Measurements from ENCODE around the gene SLC38A3. TPM values are rescaled to one million over a fixed set of nuclear protein-coding genes. Genes with fewer than 3 reads are reported as not detected.

Gene SLC38A3
- total and polyA plus RNA-seq, 2 experiments from 2014 or later: 0.28 to 1.3 TPM

DNA sequence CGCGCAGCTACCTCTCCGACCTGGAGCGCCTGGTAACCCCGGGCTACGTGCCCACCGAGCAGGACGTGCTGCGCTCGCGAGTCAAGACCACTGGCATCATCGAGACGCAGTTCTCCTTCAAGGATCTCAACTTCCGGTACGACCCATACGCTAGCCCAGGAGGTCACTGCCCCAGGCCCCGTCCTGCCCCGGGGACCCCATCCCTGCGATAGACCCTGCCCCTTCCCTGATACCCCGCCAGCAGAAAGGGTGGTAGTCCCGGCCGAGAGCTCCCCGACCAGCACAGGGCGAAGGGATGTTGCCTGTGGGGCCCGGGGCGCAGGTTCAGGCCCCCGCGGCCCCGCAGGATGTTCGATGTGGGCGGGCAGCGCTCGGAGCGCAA, 11.3 kb upstream of the SLC38A3 start:
- Histone ChIP-seq H3K4me3 (no peak overlapping the region), H3K4me1 (ENCODE audit: insufficient read depth) (peaks cover 8% of the 10 kb centered on the region; the same call in 1 of the 2 replicates), H2AFZ (peak overlapping the region; percentile 72), H3K27ac (ENCODE audit: low read depth) (no peak overlapping the region), H4K20me1 (replicated peaks; ENCODE audit: insufficient read depth) (no peaks in the 10 kb centered on the region), H3K9me2 (ENCODE audit: insufficient read depth) (no peaks in the 10 kb centered on the region), H3K36me3 (ENCODE audit: insufficient read depth) (no peaks in the 10 kb centered on the region), H3F3A (replicated peaks; ENCODE audit: low read depth) (peaks cover 3% of the 10 kb centered on the region), H3K4me2 (no peak overlapping the region; the same call in 1 of the 2 replicates), H3K27me3 (ENCODE audit: insufficient read depth) (peaks cover 12% of the 10 kb centered on the region; the same call in 1 of the 2 replicates), H3K79me2 (replicated peaks; ENCODE audit: insufficient read depth) (no peaks in the 10 kb centered on the region)
- H3K4me1 Mint-ChIP-seq: peaks cover 12% of the 10 kb centered on the region
- no peak for DNase-seq (ENCODE audit: low spot score)
- H3K27ac Mint-ChIP-seq: no peak overlapping the region
- no peaks in the 10 kb centered on the region for H3K36me3 Mint-ChIP-seq (ENCODE audit: low read depth)
- H3K27me3 Mint-ChIP-seq (ENCODE audit: insufficient read depth, low read depth, poor library complexity): peaks cover 17% of the 10 kb centered on the region
- ATAC-seq: no peak
- H3K4me3 Mint-ChIP-seq: no peak overlapping the region
- TF ChIP-seq JUNB (IDR thresholded peaks at IDR 0.05; ENCODE audit: unreplicated experiment) (no peak), POLR2AphosphoS5 (IDR thresholded peaks at IDR 0.05; ENCODE audit: low read depth) (no peak), STAT1 (IDR thresholded peaks at IDR 0.05; ENCODE audit: unreplicated experiment) (no peak)
- no peaks in the 10 kb centered on the region for H3K9me3 Mint-ChIP-seq

DNA sequence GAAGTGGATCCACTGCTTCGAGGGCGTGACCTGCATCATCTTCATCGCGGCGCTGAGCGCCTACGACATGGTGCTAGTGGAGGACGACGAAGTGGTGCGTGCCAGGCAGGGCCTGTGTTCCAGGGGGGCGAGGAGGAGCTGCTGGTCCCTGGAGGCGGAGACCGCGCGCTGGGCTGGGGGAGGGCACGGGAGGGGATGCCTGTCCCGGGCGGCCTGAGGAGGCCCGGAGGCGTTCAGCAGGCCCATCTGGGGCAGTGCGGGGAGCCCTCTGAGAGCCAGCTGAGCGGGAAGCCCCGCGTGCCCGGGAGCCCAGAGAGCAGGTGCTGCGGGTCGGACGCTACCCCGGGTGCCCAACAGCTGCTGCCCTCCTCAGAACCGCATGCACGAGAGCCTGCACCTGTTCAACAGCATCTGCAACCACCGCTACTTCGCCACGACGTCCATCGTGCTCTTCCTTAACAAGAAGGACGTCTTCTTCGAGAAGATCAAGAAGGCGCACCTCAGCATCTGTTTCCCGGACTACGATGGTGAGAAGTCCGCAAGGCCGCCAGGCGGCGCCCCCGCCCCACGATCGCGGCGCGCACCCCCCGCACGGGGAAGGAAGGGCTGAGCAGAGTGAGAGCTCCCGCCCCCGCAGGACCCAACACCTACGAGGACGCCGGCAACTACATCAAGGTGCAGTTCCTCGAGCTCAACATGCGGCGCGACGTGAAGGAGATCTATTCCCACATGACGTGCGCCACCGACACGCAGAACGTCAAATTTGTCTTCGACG, 10.8 kb upstream of the SLC38A3 start:
- no peaks in the 10 kb centered on the region for H3K79me2 ChIP-seq (replicated peaks; ENCODE audit: insufficient read depth)
- no peak overlapping the region for H3K27ac Mint-ChIP-seq
- 0 out of 3 replicates have a peak overlapping the region, but pooled peaks have one; percentile 16 for H3K4me3 Mint-ChIP-seq
- TF ChIP-seq, protein P1, sequence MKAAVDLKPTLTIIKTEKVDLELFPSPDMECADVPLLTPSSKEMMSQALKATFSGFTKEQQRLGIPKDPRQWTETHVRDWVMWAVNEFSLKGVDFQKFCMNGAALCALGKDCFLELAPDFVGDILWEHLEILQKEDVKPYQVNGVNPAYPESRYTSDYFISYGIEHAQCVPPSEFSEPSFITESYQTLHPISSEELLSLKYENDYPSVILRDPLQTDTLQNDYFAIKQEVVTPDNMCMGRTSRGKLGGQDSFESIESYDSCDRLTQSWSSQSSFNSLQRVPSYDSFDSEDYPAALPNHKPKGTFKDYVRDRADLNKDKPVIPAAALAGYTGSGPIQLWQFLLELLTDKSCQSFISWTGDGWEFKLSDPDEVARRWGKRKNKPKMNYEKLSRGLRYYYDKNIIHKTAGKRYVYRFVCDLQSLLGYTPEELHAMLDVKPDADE (IDR thresholded peaks at IDR 0.05): no peak
- TF ChIP-seq, protein P2, sequence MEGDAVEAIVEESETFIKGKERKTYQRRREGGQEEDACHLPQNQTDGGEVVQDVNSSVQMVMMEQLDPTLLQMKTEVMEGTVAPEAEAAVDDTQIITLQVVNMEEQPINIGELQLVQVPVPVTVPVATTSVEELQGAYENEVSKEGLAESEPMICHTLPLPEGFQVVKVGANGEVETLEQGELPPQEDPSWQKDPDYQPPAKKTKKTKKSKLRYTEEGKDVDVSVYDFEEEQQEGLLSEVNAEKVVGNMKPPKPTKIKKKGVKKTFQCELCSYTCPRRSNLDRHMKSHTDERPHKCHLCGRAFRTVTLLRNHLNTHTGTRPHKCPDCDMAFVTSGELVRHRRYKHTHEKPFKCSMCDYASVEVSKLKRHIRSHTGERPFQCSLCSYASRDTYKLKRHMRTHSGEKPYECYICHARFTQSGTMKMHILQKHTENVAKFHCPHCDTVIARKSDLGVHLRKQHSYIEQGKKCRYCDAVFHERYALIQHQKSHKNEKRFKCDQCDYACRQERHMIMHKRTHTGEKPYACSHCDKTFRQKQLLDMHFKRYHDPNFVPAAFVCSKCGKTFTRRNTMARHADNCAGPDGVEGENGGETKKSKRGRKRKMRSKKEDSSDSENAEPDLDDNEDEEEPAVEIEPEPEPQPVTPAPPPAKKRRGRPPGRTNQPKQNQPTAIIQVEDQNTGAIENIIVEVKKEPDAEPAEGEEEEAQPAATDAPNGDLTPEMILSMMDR (conservative IDR thresholded peaks at IDR 0.05; ENCODE audit: low read depth in 2 of 2): peak; percentile 82 to 98
- ATAC-seq (peak; percentile 72), DNase-seq (ENCODE audit: low spot score) (peak; percentile 82)
- H3K4me1 ChIP-seq (ENCODE audit: insufficient read depth): peaks cover 8% of the 10 kb centered on the region; the same call in 1 of the 2 replicates
- no peaks in the 10 kb centered on the region for H4K20me1 ChIP-seq (replicated peaks; ENCODE audit: insufficient read depth)
- H3K9me3 Mint-ChIP-seq: no peaks in the 10 kb centered on the region
- no peaks in the 10 kb centered on the region for H3K36me3 Mint-ChIP-seq (ENCODE audit: low read depth)
- peaks cover 17% of the 10 kb centered on the region for H3K27me3 Mint-ChIP-seq (ENCODE audit: insufficient read depth, low read depth, poor library complexity)
- H3F3A ChIP-seq (replicated peaks; ENCODE audit: low read depth): peaks cover 3% of the 10 kb centered on the region
- H3K36me3 ChIP-seq (ENCODE audit: insufficient read depth): no peaks in the 10 kb centered on the region
- peaks cover 8% of the 10 kb centered on the region for H3K4me1 Mint-ChIP-seq
- H2AFZ ChIP-seq: peak overlapping the region; percentile 72
- peak overlapping the region; percentile 65; the same call in 1 of the 2 replicates for H3K4me2 ChIP-seq
- H3K9me2 ChIP-seq (ENCODE audit: insufficient read depth): no peaks in the 10 kb centered on the region
- H3K4me3 ChIP-seq: peak overlapping the region; percentile 44; the same call in 1 of the 2 replicates
- H3K27me3 ChIP-seq (ENCODE audit: insufficient read depth): peaks cover 12% of the 10 kb centered on the region; the same call in 1 of the 2 replicates
- no peak overlapping the region for H3K27ac ChIP-seq (ENCODE audit: low read depth)

All from GM23338 (cell line).